Common myeloid progenitor, CD34-positive (primary cell): ENCODE data around the gene LFNG.

Source experiments
- CTCF ChIA-PET: fragments of 350-600 bp; sonication (Branson Sonifier 250); formaldehyde crosslinking; loops from one replicate; lab custom pipeline; 2021; ENCODE audit warnings: antibody characterized with exemption; lab: Charles Lee
- POLR2A ChIA-PET: fragments of 350-600 bp; sonication (Branson Sonifier 250); formaldehyde crosslinking; loops from one replicate; lab custom pipeline; 2021; ENCODE audit warnings: antibody characterized with exemption; lab: Charles Lee
- DNase-seq, 3 donors: peaks; one replicate each; pipeline versions ENCODE4 v3.0.0 to v3.0.0-alpha.2; 2013
- H3K27ac ChIP-seq, 2 experiments: 1 replicate in 1 of 2; 2 replicates in 1 of 2; pipeline ENCODE4 v1.7.0; 2013; ENCODE audit warnings: inconsistent platforms in 2 of 2, low read length in 2 of 2, mild to moderate bottlenecking in 2 of 2, low read depth in 1 of 2, moderate library complexity in 1 of 2; ENCODE audit not compliant: severe bottlenecking in 2 of 2, insufficient read depth in 1 of 2, poor library complexity in 1 of 2
- H3K27me3 ChIP-seq, 5 experiments: replicated peaks in 2 of 5; 1 replicate in 3 of 5; 2 replicates in 2 of 5; pipeline versions ENCODE4 v1.6.1 to v1.7.0; 2013; ENCODE audit warnings: low read length in 4 of 5, mild to moderate bottlenecking in 2 of 5, moderate library complexity in 2 of 5, inconsistent platforms in 1 of 5; ENCODE audit not compliant: insufficient read depth in 5 of 5, control insufficient read depth in 4 of 5
- H3K36me3 ChIP-seq, 4 experiments: 1 replicate in 2 of 4; 2 replicates in 2 of 4; pipeline versions ENCODE4 v1.6.1 to v1.7.0; 2013; ENCODE audit warnings: low read length in 3 of 4, control low read depth in 1 of 4, mild to moderate bottlenecking in 1 of 4; ENCODE audit not compliant: control insufficient read depth in 4 of 4, insufficient read depth in 4 of 4
- H3K4me1 ChIP-seq, 4 experiments: 1 replicate in 3 of 4; 2 replicates in 1 of 4; pipeline versions ENCODE4 v1.6.1 to v1.7.1; 2013; ENCODE audit warnings: low read length in 3 of 4, mild to moderate bottlenecking in 3 of 4, control low read depth in 1 of 4, inconsistent platforms in 1 of 4, moderate library complexity in 1 of 4; ENCODE audit not compliant: control insufficient read depth in 4 of 4, insufficient read depth in 4 of 4; ENCODE audit errors: control extremely low read depth in 1 of 4
- H3K4me3 ChIP-seq, 7 experiments: 1 replicate in 4 of 7; 2 replicates in 3 of 7; pipeline versions ENCODE4 v1.5.1 to v1.7.0; 2013; ENCODE audit warnings: mild to moderate bottlenecking in 7 of 7, low read length in 6 of 7, moderate library complexity in 6 of 7, inconsistent platforms in 2 of 7, low read depth in 2 of 7, control low read depth in 1 of 7; ENCODE audit not compliant: insufficient read depth in 4 of 7, control insufficient read depth in 1 of 7; ENCODE audit errors: extremely low read depth in 1 of 7
- H3K9me3 ChIP-seq, 5 experiments: 1 replicate in 4 of 5; 2 replicates in 1 of 5; pipeline versions ENCODE4 v1.6.1 to v1.7.1; 2013; ENCODE audit warnings: low read length in 4 of 5, mild to moderate bottlenecking in 2 of 5, inconsistent platforms in 1 of 5, low read depth in 1 of 5, moderate library complexity in 1 of 5; ENCODE audit not compliant: control insufficient read depth in 4 of 5, insufficient read depth in 2 of 5; ENCODE audit errors: control extremely low read depth in 1 of 5
- WGBS: methylation state at CpG from one replicate; pipeline ENCODE4 v1.1.5; 2013; ENCODE audit not compliant: insufficient coverage; 5-methylcytosine and 5-hydroxymethylcytosine counted together

LFNG gene

DNA sequence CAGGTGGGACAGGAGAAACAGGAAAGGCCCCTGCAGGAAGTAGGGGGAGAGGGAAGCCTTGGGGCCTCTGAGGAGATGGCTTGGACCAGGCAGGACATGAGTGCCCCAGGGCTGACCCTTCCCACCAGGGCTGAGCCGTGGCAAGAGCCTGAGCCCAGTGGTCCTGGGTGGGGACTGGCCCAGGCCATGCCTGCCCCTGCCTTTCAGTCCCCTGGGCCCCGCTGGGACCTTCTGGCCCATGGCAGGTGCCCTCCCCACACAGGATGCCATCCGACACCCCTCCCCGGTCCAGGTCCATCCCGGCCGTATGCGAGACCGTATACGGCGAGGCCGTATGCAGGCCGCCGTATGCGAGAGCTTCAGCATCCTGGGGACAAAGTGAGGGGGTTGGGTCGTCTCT, 45.4 kb upstream of the LFNG start:
- Histone ChIP-seq H3K36me3 (no peaks in the 10 kb centered on the region), H3K4me3 (no peak overlapping the region), H3K27me3 (no peaks in the 10 kb centered on the region), H3K27ac (no peak overlapping the region), H3K9me3 (no peaks in the 10 kb centered on the region), H3K4me1 (peaks cover 0 to 42% (median 30%) of the 10 kb centered on the region in 4 experiments)
- CTCF ChIA-PET, result interaction anchor here (1.0 to 1.3 kb wide), 2 partner anchors 9 to 11 kb away, joined by 3 to 4 read pairs; no protein-coding TSS in a partner anchor
- POLR2A ChIA-PET, result no interaction called here
- 96% methylated on average over 7 of the region's 15 CpGs for WGBS
- no peak for DNase-seq

DNA sequence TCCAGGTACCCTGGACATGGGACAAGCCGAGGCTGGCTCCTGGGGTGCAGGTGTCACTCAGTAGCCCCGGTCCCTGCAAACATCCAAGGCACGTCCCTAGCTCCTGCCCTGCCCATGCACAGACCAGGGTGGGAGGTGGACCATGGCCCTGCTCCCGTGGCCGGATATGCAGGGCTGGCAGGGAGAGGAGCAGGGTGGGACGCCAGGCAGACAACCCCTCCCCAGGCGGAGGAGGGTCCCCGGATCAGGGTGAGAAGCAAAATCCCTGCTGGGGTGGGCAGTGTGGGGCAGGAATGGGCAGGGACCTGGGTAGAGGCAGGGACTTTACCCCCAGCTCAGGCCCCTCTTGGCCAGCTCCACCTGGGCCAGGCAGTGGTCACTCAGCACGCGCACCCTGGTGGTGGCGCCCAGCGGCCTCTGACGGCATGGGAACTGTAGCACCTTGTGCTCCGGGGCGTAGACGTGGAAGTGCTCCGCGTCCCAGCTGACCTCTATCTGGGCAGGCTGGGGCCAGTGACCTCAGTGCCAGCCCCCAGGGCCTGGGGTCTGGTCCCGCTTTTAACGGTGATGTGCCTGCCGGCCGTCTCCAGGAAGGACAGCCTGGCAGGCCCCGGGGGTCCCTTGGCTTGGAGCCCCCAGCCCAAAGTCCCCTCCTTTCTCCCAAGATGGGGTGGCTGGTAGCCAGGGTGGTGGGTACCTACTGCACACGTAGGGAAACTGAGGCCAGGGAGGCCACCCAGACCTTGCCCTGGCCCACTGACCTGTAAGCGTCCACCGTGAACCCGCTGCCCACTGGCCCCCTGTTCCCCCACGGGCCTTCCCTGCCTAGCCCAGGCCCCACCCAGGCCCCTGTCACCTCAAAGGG, 44.5 kb upstream of the LFNG start:
- CTCF ChIA-PET, result interaction anchor here (0.7 to 1.3 kb wide), 3 partner anchors 8 to 206 kb away, joined by 3 to 4 read pairs (median 3); no protein-coding TSS in a partner anchor

DNA sequence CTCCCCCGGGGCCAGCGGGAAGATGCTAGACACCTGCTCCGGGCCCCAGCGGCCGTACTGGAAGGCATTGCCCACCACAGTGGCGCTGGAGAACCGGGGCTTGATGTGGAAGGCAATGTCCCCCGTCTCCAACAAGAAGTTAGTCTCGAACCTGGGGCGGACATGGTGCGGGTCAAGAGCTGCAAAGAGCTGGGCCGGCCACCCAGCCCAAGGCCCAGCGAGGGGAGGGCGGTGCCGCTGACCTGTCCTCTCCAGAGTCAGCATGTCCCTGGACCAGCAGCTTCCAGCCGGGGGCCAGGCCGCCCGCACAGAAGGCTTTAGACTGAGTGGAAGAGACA, 43.9 kb upstream of the LFNG start:
- POLR2A ChIA-PET, result interaction anchor here (0.6 kb wide), 1 partner anchor 27 kb away, joined by 3 read pairs; no protein-coding TSS in a partner anchor
- CTCF ChIA-PET, result no interaction called here
- H3K27me3 ChIP-seq, result no peaks in the 10 kb centered on the region
- H3K9me3 ChIP-seq, result no peaks in the 10 kb centered on the region
- no peak for DNase-seq
- WGBS, result 89% methylated on average over 10 of the region's 18 CpGs
- no peaks in the 10 kb centered on the region for H3K36me3 ChIP-seq
- no peak overlapping the region for H3K27ac ChIP-seq
- H3K4me1 ChIP-seq, result peaks cover 0 to 38% (median 30%) of the 10 kb centered on the region in 4 experiments
- no peak overlapping the region for H3K4me3 ChIP-seq

More for the DNA sequence above, 44.5 kb upstream of the LFNG start:
- Histone ChIP-seq H3K4me1 (peaks cover 0 to 38% (median 30%) of the 10 kb centered on the region in 4 experiments), H3K4me3 (no peak overlapping the region), H3K27ac (no peak overlapping the region), H3K36me3 (no peaks in the 10 kb centered on the region), H3K27me3 (no peaks in the 10 kb centered on the region), H3K9me3 (no peaks in the 10 kb centered on the region)
- no peak for DNase-seq
- WGBS, result 98% methylated on average over 23 of the region's 28 CpGs
- POLR2A ChIA-PET, result interaction anchor here (0.6 kb wide), 1 partner anchor 26 kb away, joined by 3 read pairs; no protein-coding TSS in a partner anchor

DNA sequence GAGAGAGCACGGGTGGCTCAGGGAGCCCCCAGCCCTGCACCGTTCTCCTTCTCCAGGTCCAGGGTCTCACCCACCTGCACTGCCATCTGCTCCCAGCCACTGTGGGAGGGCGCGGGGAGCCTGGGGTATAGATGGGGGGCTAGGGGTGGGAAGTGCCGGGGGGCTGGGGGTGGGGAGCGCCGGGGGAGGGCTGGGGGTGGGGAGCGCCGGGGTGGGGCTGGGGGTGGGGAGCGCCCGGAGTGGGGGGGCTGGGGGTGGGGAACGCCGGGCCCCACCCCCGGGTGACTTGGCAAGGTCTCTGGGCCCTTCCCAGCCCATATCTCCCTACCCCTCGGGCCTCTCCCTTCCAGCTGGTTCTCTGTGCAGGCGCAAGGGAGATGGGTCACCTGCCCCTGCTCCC, 43.3 kb upstream of the LFNG start, which contains the start of gene GRIFIN:
Gene GRIFIN (minus strand): TSS at position 101 of the 400 bp plus-strand sequence. CDS start 15 bp downstream, at position 86.
- WGBS, result 76% methylated on average over 4 of the region's 16 CpGs
- H3K4me1 ChIP-seq, result peaks cover 0 to 34% (median 26%) of the 10 kb centered on the region in 4 experiments
- CTCF ChIA-PET, result interaction anchor here (2.1 kb wide), 1 partner anchor 92 kb away, joined by 5 read pairs; no protein-coding TSS in a partner anchor
- H3K9me3 ChIP-seq, result no peaks in the 10 kb centered on the region
- POLR2A ChIA-PET, result interaction anchor here (0.6 kb wide), 1 partner anchor 125 kb away, joined by 3 read pairs; no protein-coding TSS in a partner anchor
- no peaks in the 10 kb centered on the region for H3K27me3 ChIP-seq
- no peak within 1 kb of the TSS for H3K27ac ChIP-seq
- DNase-seq, result no peak
- no peaks in the 10 kb centered on the region for H3K36me3 ChIP-seq
- H3K4me3 ChIP-seq, result peak within 1 kb of the TSS in 2 of 7 experiments; percentile 53 to 62

DNA sequence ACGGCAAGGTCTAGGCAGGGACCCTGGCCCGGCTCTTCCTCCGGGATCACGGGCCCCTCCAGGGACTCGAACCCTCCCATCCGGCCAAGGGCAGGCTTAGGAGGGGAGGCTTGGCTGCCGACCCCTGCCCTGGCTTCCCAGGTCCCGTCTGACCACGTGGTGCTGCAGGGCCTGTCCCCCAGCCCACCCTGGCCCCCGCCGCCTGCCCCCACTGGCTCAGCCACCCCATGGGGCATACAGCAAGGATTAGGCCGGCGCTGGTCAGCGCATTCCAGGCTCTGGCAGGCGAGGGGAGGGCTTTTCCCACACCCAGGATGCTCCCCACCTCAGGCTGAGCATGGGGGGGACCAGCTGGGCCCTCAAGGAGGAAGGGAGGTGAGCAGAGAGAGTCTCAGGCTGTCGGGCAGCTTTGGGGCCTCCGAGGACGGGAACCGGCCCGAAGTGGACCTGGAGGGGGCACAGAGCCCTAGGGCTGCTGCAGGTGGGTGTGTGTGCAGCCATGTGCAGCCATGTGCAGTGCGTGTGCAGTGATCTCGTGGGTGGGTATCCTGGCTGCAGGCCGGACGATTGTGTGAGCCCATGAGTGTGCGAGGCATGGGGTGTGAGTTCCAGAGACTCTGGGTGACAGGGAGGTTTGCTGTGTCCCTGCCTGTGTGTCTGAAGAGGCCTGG, 42.7 kb upstream of the LFNG start:
- 90% methylated on average over 23 of the region's 25 CpGs for WGBS
- H3K27me3 ChIP-seq, result no peaks in the 10 kb centered on the region
- no peaks in the 10 kb centered on the region for H3K36me3 ChIP-seq
- DNase-seq, result no peak
- H3K4me3 ChIP-seq, result peak overlapping the region in 4 of 7 experiments; percentile 44 to 62 (median 50)
- no peak overlapping the region for H3K27ac ChIP-seq
- H3K9me3 ChIP-seq, result no peaks in the 10 kb centered on the region
- CTCF ChIA-PET, result interaction anchor here (2.1 kb wide), 1 partner anchor 92 kb away, joined by 5 read pairs; no protein-coding TSS in a partner anchor
- POLR2A ChIA-PET, result interaction anchor here (0.6 kb wide), 1 partner anchor 124 kb away, joined by 3 read pairs; no protein-coding TSS in a partner anchor
- peaks cover 0 to 29% (median 21%) of the 10 kb centered on the region in 4 experiments for H3K4me1 ChIP-seq

DNA sequence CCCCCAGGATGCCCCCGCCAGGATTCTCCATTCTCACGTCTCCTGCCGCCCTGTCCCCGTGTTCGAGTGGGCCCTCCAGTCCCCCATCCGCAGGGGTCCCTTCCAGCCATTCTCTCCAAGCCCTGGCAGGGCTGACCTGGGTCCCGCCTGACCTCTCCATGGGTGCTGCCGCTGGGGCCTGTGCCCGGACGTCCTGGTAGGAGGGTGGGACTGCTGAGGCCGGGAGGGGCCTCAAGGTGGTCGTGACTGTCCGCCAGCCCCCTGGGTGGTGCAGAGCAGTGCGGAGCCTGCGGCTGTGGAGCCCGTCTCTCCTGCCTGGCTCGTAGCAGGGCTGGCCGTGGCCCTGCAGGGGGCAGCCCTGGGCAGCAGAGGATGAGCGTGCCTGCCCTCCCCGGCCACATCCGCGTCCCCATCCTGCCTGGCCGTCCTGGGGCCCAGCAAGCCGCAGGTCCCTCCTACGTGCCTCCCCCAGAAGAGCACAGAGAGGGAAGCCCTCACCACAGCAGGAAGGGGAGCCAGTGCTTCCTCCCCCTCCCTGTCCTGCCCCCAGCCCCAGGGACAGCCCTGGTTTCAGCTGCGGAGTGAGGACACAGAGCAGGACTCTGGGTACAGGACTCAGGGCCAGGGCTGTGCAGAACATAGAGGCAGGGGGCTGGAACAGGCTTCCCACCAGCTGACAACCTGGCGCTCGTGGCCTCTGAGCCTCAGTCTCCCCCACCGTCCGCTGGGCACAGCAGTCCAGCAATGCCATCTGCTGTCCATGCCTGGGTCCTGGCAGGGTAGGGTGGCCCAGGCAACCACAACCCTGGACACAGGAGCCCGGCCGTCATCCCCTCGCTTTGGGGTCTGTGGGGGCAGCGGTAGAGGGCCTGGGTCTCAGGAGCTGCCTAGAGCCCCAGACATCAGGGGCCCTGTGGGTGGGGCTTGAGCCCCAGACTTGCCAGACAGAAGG, 41.9 kb upstream of the LFNG start:
- Histone ChIP-seq H3K4me3 (peak overlapping the region in 4 of 7 experiments; percentile 44 to 62 (median 50)), H3K27ac (no peak overlapping the region), H3K36me3 (no peaks in the 10 kb centered on the region), H3K4me1 (peaks cover 0 to 29% (median 21%) of the 10 kb centered on the region in 4 experiments), H3K27me3 (no peaks in the 10 kb centered on the region), H3K9me3 (no peaks in the 10 kb centered on the region)
- 20% methylated on average over 32 of the region's 34 CpGs for WGBS
- POLR2A ChIA-PET, result interaction anchor here (0.6 to 0.8 kb wide), 3 partner anchors 31 to 52 kb away, joined by 3 to 4 read pairs (median 3); no protein-coding TSS in a partner anchor
- CTCF ChIA-PET, result interaction anchor here (0.7 to 3.2 kb wide), 14 partner anchors 10 to 181 kb away, joined by 3 to 11 read pairs (median 4); no protein-coding TSS in a partner anchor
- DNase-seq, result peak; percentile 71 to 92 (median 89)
